K562 treated with DMSO at 1 percent for 12 hours (cell line): ENCODE measurements around the gene SLC10A1. TPM values are rescaled to one million over a fixed set of nuclear protein-coding genes. Genes with fewer than 3 reads are reported as not detected.

Experiments used
- total RNA-seq: library from RNA; unstranded; fragments of 300-600 nt; gene quantifications from 2 replicates; pipeline ENCODE4 v1.2.3, GENCODE V29; 2022; ENCODE audit not compliant: insufficient read depth

SLC10A1 gene
- total RNA-seq, result not detected in 2 replicates

GRCh38 chr14:69796797-69797500 lies at the start of gene SLC10A1:
Gene SLC10A1 (minus strand): TSS chr14:69797241. CDS start chr14:69797155, 86 bp downstream.

GRCh38 chr14:69766984-69767368 lies 30.1 kb downstream of the SLC10A1 start, which contains the start of gene SRSF5:
Gene SRSF5 (plus strand): TSS chr14:69767142. CDS start chr14:69768157, 1,015 bp downstream.

Other genes with a start within 250 kb of the SLC10A1 start
- gene CCDC177, start 222.4 kb downstream of the SLC10A1 start, total RNA-seq, result not detected in 2 replicates
- gene SUSD6, start 185.6 kb downstream of the SLC10A1 start, total RNA-seq, result 3.3 and 9.6 TPM in 2 replicates
- gene SRSF5, start 30.1 kb downstream of the SLC10A1 start, total RNA-seq, result 199 and 259 TPM in 2 replicates
- not detected in 2 replicates for gene SMOC1, start 82.2 kb upstream of the SLC10A1 start, total RNA-seq